Stimulated activated CD4-positive, alpha-beta T cell treated with anti-CD3 and anti-CD28 coated beads, Interleukin-12 subunit alpha, Interleukin-12 subunit beta, amount 100 ng/mL, for 48 hours (primary cell): ENCODE results near the gene ELP5.

Experiments used
- DNase-seq, 3 donors: peaks; one replicate each; pipeline ENCODE4 v3.0.0-alpha.2; 2020; ENCODE audit warnings: low read depth in 2 of 3, low spot score in 1 of 3

The ELP5 gene

DNA sequence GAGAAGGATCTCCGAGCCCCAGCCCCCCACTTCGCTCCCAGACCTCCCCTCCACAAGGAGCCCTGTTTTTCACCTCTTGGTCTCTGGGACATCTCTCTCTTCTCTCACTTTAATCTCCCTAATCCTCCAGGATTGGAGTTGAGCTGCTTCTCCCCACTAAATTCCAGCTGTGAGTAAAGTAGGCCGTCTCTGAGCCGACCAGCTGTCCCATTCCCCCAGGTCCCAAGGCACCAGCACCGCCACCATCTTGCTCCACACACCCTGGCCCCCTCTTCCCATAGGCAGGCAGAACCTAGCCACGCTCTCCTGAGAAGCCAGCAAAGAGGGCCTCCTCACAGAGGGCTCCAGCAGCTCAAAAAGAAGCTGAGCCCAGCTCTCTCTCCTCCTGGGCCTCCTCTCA lies 33.3 kb upstream of the ELP5 start:
- no peak for DNase-seq

DNA sequence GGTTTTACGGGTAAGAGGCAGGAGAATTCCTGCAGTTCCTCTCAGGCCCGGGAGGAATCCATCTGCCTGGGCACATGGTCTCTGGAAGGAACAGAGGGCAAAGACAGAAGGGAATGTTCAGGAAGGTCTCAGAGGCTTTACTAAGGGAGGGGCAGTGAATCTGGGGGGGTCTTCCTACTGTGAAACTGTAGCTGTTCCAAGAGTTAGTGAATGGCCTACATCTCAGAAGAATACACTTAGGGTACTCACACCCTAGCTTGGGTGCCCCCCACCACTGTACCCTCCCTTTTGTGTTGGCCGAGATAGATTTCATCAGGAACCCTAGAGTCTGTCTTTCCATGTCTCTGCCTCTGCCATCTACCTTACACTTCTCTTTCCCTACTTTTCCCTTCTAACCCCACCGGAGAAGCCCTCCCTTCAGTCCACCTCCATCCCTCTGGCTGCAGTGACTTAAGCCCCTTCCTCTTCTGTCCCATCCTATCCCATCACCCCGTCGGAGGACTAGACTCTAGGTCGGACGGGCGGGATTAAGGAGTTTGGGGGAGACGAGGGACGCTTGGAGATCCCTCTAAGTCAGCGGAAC lies 32.7 kb upstream of the ELP5 start:
- no peak for DNase-seq

DNA sequence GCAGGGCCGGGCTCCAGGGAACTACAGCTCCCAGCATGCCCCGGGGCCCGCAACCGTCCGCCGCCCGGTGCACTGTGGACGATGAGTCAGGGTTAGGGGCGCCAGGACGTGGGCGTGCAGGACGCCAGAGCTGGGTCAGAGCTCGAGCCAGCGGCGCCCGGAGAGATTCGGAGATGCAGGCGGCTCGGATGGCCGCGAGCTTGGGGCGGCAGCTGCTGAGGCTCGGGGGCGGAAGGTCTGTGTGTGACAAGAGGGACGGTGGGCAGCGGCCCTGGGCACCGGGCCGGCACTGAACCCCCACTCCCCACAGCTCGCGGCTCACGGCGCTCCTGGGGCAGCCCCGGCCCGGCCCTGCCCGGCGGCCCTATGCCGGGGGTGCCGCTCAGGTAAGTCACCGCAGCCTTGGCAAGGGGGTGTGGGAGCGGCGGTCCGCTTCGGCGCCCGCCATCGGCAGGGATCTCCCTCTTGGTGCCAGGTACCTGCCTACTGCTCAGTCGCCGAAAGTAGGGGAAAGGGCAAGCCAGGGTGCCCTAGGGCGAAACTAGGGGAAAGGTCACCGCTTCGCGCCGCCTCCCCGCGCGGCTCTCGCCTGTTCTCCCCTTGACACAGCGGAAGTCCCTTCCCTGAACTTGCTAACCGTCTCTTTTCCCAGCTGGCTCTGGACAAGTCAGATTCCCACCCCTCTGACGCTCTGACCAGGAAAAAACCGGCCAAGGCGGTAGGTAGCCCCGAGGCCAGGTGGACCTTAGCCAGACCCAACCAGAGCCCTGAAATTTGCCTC lies 32.0 kb upstream of the ELP5 start, which contains the start of the genes ACADVL and DLG4:
ACADVL (plus strand) TSS at position 127 of the 781 bp plus-strand sequence; CDS start at position 174, 47 bp downstream.
DLG4 (minus strand) TSS at position 25 of the 781 bp plus-strand sequence.
- DNase-seq: peak; percentile 71 to 80 (median 74)

DNA sequence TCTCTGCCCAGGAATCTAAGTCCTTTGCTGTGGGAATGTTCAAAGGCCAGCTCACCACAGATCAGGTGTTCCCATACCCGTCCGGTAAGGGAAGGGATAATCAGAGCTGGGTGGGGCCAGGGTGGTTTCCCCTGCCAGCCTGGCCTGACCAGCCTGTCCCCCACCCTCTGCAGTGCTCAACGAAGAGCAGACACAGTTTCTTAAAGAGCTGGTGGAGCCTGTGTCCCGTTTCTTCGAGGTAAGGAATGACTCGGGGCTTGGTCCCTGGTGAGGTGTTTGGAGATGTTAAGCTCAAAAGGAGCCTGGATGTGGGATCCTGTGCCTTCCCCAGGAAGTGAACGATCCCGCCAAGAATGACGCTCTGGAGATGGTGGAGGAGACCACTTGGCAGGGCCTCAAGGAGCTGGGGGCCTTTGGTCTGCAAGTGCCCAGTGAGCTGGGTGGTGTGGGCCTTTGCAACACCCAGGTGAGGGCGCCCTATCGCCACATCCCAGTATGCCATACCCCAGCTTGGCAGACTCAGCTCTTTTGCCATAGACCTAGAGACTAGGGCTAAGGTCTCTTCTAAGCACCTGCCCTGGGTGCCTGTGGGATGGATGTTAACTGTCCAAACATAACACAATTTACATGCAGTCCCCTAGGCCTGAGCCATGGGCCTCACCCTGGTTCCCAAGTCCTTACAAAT lies 31.3 kb upstream of the ELP5 start:
- DNase-seq: peak in 2 of 3 donors; percentile 45 to 47

DNA sequence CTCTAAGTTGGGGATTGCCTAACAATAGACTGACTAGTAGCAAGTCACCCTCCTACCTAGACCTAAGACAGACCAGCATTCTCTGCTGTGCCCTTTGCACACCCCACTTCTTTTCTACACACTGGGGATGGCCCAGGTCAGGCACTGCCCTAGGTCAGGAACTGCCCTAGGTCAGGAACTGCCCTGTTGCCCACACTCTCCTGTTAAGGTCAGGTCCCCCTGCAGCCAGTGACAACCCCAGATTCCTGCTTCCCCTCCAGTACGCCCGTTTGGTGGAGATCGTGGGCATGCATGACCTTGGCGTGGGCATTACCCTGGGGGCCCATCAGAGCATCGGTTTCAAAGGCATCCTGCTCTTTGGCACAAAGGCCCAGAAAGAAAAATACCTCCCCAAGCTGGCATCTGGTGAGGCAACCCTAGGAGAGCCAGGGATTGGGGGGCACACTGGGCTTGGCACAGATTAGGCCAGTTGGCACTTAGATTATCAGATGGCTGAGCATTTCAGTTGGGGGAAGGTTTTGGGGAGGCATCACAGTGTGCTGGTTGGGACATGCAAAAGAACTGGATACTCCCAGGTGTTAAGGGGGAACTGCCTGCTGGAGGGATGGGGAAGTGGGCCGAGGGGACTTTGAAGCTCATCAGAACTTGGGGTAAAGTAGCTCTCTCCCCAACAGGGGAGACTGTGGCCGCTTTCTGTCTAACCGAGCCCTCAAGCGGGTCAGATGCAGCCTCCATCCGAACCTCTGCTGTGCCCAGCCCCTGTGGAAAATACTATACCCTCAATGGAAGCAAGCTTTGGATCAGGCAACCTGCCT lies 30.5 kb upstream of the ELP5 start:
- DNase-seq: no peak

DNA sequence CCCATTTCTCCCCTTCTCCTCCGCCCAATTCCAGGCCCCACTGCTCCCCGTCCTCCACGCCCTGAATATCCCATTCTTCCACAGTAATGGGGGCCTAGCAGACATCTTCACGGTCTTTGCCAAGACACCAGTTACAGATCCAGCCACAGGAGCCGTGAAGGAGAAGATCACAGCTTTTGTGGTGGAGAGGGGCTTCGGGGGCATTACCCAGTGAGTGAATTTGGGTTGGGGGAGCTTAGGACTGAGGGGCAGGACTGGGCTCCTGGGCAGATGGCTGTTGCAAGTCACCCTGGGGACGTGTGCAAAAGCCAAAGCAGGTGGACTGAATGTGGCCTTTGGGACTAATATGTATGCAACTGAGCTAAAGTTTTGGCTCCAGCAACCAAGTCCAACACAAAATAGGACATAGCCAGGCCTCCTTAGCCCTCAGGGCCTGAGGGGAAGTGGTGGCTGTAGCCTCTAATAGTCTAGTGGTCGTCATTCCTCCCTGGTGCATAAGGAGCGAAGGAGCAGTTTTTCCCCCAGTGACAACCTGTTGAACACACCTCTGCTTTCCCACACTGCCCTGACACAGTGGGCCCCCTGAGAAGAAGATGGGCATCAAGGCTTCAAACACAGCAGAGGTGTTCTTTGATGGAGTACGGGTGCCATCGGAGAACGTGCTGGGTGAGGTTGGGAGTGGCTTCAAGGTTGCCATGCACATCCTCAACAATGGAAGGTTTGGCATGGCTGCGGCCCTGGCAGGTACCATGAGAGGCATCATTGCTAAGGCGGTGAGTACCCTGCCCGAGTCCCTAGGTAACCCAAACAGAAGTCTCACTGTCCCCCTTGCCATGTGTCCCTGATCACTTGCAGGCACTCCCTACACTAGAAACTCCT lies 29.7 kb upstream of the ELP5 start:
- DNase-seq: no peak

DNA sequence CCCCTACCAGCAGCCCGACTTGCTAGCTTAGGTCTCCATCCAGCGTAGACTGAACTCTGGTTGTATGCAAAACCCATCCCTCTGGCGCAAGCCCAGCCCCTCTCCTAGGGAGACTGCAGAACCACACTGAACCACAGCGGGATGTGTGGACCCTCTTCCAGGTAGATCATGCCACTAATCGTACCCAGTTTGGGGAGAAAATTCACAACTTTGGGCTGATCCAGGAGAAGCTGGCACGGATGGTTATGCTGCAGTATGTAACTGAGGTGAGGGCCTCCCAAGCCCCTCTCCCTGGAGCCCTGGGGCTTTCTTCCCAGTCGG lies 29.1 kb upstream of the ELP5 start:
- DNase-seq: no peak

DNA sequence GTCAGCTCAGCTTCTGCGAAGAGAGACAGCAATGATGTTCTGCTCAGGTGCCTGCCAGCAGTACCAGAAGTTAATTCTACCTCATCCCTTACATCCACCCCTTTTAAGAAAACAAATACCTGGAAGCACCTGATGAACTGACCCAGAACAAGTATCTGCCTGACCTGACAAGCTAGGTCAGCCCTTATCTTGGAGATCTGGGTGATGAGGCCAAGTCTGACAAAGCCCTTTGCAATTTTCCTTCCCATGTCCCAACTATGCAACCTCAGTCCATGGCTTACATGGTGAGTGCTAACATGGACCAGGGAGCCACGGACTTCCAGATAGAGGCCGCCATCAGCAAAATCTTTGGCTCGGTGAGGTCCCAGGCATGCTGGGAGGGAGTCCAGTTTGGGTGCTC lies 28.6 kb upstream of the ELP5 start:
- no peak for DNase-seq

DNA sequence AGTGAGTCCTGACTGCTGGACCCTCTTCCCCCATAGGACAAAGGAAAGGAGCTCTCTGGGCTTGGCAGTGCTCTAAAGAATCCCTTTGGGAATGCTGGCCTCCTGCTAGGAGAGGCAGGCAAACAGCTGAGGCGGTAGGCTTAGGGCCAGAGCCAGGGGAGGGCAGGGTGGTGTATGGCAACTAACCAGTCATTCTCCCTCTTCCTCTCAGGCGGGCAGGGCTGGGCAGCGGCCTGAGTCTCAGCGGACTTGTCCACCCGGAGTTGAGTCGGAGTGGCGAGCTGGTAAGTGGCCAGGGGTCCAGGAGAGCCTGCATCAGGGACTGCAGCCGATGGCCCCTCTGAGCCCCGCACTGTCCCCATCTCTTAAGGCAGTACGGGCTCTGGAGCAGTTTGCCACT lies 27.9 kb upstream of the ELP5 start:
- DNase-seq: no peak

DNA sequence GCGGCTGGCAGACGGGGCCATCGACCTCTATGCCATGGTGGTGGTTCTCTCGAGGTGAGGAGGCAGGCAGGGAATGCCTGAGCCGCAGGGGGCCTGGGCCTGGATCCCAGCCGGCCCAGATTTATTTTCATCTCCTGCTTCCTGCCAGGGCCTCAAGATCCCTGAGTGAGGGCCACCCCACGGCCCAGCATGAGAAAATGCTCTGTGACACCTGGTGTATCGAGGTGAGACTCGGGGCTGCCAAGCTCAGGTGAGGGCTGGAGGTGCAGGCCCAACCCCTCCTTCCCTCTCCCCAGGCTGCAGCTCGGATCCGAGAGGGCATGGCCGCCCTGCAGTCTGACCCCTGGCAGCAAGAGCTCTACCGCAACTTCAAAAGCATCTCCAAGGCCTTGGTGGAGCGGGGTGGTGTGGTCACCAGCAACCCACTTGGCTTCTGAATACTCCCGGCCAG lies 27.3 kb upstream of the ELP5 start:
- DNase-seq: no peak

DNA sequence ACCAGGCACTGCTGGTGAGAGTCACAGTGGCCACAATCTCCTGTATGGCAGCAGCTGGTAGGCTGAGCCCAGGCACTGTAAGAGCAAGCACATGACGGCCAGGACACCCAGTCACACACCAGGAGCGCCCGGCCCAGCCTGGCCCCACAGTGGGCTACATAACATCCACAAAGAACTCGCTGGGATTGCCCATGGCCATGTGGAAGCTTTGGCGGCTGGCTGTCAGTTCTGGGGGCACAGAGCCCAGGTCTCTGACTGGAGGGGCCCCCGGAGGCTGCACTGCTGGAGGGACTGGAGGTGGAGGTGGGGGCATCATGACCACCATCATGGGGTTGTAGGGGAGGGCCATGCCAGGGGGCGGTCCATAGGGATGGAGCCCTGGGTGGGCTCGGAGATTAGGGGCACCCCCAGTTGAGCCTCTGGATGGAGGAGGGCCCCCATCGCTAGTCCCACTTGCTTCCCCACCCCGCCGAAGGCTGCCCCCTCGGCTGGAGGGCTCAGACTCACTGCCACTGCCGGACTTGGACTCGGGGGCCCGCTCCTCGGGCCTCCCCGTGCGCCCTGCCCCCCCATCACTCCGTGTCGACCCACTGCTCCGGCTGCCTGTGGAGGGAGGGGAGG lies 26.2 kb upstream of the ELP5 start:
- DNase-seq: no peak

DNA sequence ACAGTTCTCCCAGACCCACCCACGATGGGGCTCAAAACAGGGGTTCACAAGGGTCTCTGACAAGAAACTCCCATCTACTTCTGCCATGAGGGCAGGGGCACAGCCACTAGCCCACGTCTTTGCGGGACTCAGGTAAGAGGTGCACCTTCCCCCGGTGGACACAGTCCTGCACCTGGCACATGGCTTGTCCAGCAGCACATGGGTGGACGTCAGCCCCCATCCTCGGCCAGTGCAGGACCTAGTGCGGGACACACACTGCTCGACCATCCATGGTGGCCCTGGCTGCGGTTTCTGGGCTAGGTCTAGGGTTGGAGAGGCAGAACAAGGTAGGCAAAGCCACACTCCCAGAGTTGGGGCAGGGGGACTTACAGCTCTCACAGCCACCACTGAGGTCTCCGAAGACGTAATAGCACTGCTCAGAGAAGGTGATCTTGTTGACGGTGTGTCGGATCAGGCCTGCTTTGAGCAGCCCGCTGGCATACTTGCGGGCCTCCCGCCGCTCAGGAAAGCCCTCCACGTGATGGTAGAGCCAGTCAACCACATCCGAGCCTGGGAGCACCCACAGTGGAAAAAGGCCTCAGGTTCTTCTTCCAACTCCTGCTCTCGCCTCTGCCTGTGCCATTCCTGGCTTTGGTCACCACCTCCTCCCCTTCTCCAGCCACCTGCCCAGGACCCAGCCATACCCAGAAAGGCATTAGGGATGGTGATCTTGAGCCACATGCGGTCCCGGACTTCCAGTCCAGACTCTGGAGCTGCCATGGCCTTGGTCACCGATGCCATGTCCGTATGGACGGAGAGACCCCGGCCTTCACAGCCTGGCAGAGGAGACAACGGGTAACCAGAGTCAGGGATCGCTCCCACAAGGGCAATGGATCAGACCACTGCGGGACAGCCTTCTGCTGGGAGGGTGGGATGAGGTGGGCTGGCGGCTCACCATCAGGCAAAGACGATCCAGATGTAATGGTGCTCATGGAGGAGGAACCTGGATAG lies 25.0 kb upstream of the ELP5 start:
- DNase-seq: no peak

DNA sequence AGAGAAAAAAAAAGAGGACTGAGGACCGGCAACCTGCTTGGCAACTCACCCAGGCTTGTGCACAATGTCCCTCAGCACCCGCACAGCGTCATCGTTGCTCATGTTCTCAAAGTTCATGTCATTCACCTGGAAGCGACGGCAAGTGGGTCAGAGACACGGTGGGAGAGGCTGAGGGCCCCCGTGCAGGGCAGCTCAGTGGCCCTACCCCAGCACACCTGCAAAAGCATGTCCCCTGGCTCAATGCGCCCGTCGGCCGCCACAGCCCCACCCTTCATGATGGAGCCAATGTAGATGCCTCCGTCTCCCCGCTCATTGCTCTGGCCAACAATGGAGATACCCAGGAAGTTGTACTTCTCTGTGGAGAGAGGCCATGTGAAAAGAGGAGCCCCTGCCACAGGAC lies 23.1 kb upstream of the ELP5 start:
- no peak for DNase-seq

DNA sequence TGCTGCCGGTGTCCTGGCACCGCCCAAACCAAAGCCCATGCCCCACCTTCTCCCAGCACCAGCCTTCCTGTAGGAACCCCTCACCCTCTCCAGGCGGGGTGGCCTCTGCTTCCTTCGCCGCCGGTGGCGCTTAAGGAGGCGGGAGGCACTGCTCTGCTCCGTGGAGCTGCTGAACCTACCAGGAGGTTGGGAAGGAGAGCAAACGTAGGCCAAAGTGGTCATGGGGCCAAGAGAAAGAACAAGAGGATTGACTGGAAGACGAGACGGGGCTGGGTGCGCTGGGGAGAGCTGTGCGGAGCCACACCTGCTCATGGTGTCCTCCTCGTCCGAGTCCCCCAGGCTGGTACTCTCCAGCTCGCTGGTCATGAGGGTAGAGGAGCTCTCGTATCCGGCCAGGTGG lies 22.5 kb upstream of the ELP5 start:
- DNase-seq: no peak

DNA sequence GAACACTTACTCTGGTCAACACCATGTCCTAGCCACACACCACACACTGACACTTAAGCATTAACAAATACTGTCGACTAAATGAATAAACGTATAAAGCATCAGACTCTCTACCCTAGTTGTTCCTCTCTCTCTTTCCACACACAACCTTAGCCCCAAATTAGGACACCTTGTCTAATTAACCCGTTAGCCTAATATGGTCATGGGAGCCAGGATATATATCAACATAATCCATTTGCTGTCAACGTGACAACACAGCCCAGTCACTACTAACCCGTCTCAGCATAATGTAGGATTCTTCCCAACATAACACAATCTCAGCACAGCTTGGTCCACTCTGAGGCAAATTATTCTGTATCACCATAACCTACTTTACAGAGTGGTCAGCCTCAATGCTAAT lies 19.9 kb upstream of the ELP5 start:
- no peak for DNase-seq

DNA sequence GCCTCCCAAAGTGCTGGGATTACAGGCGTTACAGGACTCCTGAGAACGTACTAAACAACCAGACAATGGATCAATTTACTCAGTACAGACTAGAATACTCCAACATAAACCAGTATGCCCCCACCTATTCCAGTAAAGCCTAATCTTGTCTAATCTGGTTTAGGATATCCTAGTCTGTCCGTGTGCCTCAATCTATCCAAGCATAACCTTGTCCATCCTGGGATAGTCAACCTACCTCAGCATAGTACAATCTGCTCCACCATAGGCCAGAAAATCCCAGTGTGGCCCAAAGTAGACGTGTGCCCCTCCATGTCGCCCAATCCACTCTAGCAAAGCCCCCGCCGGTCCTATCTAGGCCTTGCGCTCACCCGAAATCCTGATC lies 18.3 kb upstream of the ELP5 start:
- no peak for DNase-seq

DNA sequence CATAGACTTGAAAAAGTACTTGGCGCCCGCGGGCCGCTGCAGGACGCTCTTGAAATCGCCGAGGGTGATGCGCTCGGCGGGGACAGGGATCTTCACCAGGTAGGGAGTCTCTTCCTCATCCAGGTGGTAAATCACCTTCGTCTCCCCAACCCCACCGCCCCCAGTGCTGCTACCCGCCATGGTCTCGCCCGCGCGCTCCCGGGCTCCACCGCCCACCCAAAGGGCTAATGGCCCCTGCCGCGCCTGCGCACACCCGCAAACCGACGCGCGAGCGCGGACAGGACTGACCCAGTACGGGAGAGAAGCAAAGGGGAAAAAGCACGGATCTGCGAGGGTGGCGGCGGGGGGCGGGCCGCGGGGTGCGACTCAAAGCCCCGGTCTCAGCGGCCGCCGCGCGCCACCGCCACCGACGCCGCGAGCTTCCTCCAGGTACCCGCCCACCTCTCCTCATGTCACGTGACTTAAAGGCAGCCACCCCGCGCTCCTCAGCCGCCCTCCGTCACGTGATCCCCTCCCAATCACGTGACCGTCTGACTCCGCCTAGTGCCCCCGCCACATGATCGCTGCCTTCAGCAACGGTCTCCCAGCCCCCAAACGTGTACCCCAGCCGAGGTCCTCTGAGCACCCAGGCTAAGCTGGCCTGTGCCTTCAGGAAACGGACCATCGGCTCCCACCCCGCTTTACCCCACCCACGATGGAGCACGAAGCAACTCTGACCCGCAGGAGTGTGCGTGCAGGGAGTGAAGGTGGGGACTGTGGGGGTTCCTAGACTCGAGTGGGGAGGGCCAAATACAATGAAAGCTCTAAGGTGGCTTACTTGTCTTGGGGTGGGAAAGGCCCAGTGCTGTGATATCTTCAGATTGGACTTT lies 17.7 kb upstream of the ELP5 start, which contains the start of gene DVL2:
DVL2 (minus strand) TSS at position 435 of the 869 bp plus-strand sequence; CDS start at position 180, 255 bp downstream.
- peak; percentile 91 to 94 (median 93) for DNase-seq
